Measurements from ENCODE around the gene STX1A.
A peak's percentile ranks its signal among the peaks of the same experiment; 100 is the strongest.
"Not testable (repeated sequence)": the region's sequence is repeated elsewhere in the genome, so short reads cannot be mapped to it uniquely, and the experiment has no call there.

Gene STX1A

GRCh38 chr7:73735528-73735905, 16.0 kb upstream of the STX1A start:
- no peak for DNase-seq (ENCODE audit: low spot score)

DNA sequence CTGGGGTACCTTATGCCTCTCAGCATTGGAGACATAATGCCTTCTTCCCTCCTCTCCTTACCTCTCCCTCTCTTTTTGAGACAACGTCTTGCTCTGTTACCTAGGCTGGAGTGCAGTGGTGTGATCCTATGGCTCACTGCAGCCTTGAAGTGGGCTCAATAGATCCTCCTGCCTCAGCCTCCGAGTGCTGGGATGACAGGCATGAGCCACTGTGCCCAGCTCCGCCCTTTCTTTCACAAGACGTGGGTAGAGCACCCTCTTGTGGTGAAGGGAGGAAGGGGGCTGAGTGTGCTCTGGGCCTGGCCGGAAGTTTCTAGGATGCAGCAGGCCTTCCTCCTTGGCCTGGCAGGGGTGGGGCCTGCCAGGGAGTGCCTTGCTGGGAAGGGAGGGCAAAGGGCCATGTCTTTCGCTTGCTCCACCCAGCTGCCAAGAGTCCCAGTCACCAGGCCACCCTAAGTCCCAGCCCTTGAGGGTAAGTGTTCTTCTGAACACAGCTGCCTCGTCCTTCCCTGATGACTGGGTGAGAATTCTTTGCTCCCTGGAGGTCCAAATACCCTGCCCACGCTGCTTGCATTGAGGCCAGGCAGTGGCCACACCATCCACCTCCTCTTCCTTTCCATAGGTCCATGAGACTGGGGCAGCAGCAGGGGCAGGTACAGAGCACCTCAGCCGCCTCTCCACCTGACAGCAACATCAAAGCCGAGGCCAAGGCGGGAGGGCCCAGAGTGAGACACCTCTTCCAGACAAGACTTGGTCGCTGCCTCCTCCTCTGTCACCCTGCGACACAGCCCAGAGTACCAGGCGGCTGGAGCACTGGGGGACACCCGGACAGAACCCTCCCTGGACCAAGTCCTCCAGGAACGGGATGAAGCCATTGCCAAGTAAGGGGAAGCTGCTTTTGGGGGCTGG, 15.4 kb upstream of the STX1A start:
- no peak for DNase-seq (ENCODE audit: low spot score)

GRCh38 chr7:73732397-73732796, 12.9 kb upstream of the STX1A start:
- no peak for DNase-seq (ENCODE audit: low spot score)

DNA sequence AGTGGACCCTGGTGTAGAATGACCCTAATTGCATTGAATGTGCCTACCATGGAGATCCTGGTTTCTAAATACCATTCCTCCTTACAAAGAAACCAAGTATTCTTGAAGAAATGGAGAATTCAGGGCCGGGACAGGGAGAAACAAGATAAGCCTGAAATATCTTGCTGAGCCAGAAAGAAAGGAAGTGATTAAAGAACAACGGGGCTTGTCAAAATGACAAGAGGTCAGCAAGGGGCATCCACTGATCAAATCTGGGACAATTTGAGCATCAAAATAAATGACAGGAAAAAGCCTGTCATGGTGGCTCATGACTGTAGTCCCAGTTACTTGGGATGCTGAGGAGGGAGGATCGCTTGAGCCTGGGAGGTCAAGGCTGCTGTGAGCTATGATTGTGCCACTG, 11.0 kb upstream of the STX1A start:
- no peak for DNase-seq (ENCODE audit: low spot score)

DNA sequence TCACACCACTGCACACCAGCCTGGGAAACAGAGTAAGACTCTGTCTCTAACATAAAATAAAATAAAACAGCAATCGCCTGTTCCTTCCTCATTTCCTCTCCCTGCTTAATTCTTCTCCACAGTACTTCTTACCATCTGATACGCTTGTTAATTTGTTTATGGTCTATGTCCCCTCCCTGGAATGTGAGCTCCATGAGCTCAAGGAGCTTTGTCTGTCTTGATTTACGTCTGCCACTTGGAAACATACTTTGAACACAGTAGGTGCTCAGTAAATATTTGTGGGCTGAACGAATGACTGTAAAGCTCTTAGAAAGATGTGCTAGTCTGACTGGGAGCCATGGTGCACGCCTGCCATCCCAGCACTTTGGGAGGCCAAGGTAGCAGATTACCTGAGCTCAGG, 9.1 kb upstream of the STX1A start:
- DNase-seq (ENCODE audit: low spot score), result no peak

GRCh38 chr7:73727952-73728351, 8.5 kb upstream of the STX1A start:
- no peak for DNase-seq (ENCODE audit: low spot score)

GRCh38 chr7:73726083-73726466, 6.6 kb upstream of the STX1A start:
- DNase-seq (ENCODE audit: low spot score), result no peak

DNA sequence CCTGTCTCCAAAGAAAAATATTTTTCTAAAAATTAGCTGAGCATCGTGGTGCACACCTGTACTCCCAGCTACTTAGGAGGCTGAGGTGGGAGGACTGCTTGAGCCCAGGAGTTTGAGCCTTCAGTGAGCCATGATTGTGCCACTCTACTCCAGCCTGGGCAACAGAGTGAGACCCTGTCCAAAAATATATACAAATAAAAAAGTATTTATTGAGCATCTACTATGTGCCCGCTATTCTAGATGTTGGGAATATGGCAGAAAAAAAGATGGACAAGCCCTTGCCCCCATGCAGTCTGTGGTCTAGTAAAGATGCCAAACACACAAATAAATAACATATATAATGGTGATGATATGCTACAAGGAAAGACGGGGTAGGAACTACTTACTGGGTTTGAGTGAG, 4.3 kb upstream of the STX1A start:
- no peak for DNase-seq (ENCODE audit: low spot score)

DNA sequence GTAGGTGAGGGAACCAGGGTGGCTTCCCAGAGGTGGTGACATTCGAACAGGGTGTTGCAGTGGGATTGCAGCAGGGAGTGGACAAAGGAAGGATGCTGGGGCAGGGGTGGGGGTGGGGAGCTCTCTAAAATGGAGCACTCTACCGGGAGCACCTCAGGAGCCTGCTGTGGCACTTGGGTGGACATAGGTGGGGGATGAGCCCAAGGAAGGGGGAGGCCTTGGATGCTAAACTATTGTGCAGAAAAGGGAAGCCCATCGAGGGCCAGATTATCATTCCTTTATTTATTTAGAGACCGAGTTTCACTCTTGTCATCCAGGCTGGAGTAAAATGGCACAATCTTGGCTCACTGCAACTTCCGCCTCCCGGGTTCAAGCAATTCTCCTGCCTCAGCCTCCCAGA, 3.3 kb upstream of the STX1A start:
- DNase-seq (ENCODE audit: low spot score), result no peak

GRCh38 chr7:73722182-73722581, 2.7 kb upstream of the STX1A start:
- not testable (repeated sequence) for DNase-seq (ENCODE audit: low spot score)

DNA sequence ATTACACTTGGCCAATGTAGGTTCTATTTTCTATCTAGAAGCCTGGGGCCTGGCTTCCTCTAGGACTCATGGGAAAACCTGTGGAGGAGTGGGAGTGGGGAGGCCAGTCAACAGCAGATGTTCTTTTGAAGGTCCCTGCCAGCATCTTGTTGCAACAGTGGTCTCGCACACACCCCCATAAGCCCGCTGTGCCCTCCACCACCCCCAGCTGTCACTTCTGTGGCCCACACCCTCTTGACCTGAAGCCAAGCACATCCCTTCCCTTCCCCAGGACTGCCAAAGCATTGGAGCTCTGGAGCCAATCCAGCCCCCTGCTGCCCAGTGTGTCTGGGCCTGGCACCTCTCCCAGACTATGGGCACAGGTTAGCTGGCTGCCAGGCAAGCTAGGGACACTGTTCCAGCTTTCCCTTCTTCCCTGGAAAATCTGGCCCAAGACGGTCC, 1.9 kb upstream of the STX1A start:
- no peak for DNase-seq (ENCODE audit: low spot score)

- not testable (repeated sequence) for DNase-seq (ENCODE audit: low spot score)
Measured at GRCh38 chr7:73720443-73720842, 974 bp upstream of the STX1A start.

GRCh38 chr7:73719806-73720169, 319 bp upstream of the STX1A start:
- DNase-seq (ENCODE audit: low spot score), result no peak

DNA sequence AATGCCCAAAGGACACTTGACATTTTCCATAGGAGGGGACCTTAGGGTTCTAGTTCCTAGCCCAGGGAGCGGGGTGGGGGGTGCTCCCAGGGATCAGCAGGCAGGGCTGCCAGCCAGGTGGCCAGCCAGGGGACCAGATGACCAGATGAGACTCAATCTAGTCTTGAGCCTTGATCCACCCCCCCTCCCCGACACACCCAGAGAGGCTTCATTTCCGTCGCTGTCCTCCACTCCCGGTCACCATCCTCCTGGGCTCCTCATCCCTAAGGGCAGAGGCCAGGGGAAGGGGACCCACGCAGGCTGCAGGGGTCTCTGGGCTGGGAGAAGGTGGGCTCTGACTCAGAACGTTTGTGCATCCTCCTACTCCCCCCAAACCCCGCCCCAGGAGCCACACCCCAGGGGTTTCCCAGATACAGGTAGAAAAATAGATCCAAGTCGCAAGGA, 1.0 kb downstream of the STX1A start:
- DNase-seq (ENCODE audit: low spot score), result no peak

DNA sequence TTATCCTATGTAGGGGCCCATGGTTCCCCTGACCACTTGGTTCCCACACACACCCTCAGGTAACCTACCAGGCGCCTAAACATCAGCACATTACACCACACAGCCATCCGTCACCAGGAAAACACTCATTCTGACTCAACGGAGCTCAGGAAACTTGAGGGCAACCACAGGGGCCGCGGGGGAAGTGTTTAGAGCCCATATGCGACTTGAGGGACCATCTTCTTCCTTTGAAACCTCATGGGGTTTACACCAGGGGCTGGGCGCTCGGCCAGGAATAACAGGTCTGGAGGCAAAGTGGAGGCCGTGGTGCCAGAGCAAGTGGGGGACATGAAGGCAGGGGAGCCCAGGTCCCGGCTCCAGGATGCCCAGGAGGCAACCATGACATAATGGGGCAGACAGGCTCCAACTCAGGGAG, 1.5 kb downstream of the STX1A start:
- DNase-seq (ENCODE audit: low spot score), result no peak

- no peak for DNase-seq (ENCODE audit: low spot score)
Measured at GRCh38 chr7:73717025-73717807, 2.3 kb downstream of the STX1A start.

GRCh38 chr7:73716318-73716890, 3.1 kb downstream of the STX1A start:
- no peak for DNase-seq (ENCODE audit: low spot score)

GRCh38 chr7:73715648-73716317, 3.7 kb downstream of the STX1A start:
- no peak for DNase-seq (ENCODE audit: low spot score)

DNA sequence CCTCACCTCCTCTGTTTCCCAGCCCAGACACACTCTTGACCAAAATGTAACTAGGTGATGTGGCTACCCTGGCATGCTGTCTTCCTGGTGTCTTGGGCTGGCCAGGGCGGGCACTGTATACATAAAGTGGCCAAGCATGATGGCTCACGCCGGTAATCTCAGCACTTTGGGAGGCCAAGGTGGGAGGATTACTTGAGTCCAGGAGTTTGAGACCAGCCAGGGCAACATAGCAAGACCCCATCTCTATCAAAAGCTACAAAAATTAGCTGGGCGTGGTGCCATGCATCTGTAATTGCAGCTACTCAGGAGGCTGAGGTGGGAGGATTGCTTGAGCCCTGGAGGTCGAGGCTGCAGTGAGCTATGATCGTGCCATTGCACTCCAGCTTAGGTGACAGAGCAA, 6.2 kb downstream of the STX1A start:
- DNase-seq (ENCODE audit: low spot score), result not testable (repeated sequence)

DNA sequence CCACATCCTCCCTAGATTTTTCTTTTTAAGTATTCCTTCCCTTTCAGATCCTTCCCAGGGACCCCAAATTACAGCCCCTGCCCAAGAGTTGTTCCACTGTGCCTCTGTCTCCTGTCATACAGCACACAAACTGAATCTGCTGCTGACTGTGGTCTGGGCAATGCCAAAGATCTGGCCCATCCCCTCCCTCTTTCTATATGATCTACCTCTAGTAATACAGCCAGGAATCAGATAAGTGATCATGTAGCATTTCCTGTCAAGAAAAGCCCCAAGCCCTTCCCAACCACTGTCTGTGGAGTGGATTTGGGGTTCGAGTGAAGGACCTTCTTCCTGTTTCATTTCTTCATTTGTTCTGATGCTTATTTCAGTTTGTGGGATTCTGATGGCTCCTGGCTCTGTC, 6.7 kb downstream of the STX1A start:
- no peak for DNase-seq (ENCODE audit: low spot score)

- peak; percentile 59 for DNase-seq (ENCODE audit: low spot score)
Measured at GRCh38 chr7:73708961-73709549, 10.4 kb downstream of the STX1A start.

All from left forelimb (tissue), 1 donor.